Measurements from ENCODE around the gene SLC46A2.

Gene SLC46A2

GRCh38 chr9:112885324-112885723 is 5.4 kb downstream of the SLC46A2 start:
- no peak for DNase-seq (ENCODE audit: low read depth)

GRCh38 chr9:112884721-112885120 is 6.0 kb downstream of the SLC46A2 start:
- DNase-seq (ENCODE audit: low read depth), result no peak

DNA sequence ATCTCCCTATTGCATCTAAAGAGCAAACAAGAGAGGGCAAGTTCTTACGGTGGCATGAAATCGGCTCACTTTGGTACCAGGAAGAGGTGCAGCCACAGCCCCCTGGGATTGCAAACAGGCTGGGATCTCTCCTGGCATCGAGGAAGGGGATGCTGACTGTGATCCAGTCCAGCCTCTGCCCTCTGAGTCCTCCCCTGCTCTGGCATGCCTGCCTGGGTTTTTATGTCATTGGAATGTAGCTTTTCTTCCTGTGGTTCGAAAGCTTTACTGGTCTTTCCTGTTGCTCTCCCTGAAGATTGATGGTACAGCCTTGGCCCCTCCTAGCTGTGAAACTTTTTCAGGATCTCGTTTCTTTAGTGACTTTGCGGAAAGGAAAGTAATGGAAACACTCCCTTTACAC is 6.6 kb downstream of the SLC46A2 start:
- no peak for DNase-seq (ENCODE audit: low read depth)

DNA sequence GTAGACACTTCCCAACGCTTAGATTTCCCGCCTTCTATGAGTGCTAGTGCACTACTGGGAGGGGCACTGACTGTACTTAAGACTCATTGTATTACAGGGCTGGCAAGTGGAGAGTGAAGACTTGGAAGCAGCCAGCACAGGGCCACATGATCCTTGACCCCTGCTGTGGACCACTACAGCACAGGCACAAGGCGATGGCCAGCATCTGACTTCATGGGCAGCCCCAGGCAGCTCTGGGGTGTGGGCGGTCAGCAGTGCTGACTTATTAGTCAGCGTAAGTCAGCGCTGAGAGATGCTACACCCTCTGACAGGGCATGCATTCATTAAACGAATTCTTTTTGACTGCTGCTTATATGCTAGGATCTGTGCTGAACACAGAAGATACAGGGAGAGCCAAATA is 9.3 kb downstream of the SLC46A2 start:
- DNase-seq (ENCODE audit: low read depth), result no peak

GRCh38 chr9:112880650-112881049 is 10.0 kb downstream of the SLC46A2 start:
- DNase-seq (ENCODE audit: low read depth), result no peak

- no peak for DNase-seq (ENCODE audit: low read depth)
These were observed 11.9 kb downstream of the SLC46A2 start for GRCh38 chr9:112878752-112879151.

GRCh38 chr9:112873773-112874405 is 16.8 kb downstream of the SLC46A2 start:
- DNase-seq (ENCODE audit: low read depth), result no peak

- DNase-seq (ENCODE audit: low read depth), result no peak
These were observed 18.7 kb downstream of the SLC46A2 start for GRCh38 chr9:112872019-112872418.

DNA sequence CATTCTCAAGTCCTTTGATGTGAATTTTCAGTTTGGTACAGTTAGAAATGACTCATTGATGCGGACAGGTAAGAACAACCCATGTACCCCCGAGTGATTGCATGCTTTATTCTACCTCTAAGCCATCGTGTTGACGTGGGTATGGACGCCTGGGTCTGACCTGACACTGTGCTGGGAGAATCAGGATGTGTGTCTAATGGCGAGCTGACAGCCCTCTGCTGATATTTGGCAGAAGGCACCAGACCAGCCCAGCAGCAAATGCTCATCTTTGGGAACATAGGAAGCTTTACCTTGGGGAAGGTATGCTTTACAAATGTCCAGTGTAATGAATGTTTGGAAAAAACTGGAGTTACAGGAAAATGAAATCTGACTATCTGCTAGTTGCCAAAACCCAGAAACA is 20.1 kb downstream of the SLC46A2 start:
- DNase-seq (ENCODE audit: low read depth), result no peak

DNA sequence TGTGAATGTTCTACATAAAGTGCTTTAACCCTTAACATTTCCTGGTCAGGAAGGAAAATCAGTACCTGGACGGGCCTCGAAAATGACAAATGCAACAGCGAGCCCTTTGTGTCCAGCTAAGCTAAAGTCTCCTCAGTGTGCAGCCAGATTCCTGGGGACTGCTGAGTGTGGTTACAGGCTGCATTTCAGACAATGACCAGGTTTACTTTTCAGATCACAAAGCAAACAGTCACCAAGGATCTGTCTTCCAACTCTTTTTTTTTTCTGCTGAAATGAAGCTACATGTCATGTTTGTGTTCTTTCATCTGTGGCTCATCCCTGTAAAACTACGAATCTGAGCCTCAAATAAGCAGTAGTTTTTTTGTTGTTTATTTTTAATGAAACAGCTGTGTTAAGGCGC is 20.8 kb downstream of the SLC46A2 start:
- no peak for DNase-seq (ENCODE audit: low read depth)

DNA sequence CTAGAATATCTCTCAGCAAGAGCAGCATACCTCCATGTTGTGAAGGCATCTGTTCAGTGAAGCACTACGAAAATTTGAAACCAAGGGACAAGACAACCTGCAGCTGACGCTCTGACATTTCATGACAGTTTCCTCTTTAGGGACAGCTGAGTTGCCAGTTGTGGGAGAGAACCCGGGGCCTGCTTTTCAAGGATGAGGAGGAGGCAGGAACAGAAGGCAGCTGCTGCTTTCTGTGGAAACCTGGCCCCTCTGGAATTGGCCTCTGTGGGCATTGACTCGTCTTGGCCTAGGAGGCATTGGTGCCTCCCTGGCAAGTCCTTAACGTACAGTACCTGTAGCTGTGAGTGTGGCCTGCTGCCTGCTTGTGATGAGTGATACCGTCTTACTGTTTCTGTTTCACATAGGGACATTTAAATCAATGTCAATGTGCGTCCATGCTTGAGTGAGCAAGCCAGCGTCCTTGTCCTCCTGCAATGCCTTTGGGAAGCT is 21.6 kb downstream of the SLC46A2 start:
- no peak for DNase-seq (ENCODE audit: low read depth)

- no peak for DNase-seq (ENCODE audit: low read depth)
These were observed 22.2 kb downstream of the SLC46A2 start for GRCh38 chr9:112868461-112868860.

GRCh38 chr9:112867275-112867991 is 23.2 kb downstream of the SLC46A2 start:
- no peak for DNase-seq (ENCODE audit: low read depth)

DNA sequence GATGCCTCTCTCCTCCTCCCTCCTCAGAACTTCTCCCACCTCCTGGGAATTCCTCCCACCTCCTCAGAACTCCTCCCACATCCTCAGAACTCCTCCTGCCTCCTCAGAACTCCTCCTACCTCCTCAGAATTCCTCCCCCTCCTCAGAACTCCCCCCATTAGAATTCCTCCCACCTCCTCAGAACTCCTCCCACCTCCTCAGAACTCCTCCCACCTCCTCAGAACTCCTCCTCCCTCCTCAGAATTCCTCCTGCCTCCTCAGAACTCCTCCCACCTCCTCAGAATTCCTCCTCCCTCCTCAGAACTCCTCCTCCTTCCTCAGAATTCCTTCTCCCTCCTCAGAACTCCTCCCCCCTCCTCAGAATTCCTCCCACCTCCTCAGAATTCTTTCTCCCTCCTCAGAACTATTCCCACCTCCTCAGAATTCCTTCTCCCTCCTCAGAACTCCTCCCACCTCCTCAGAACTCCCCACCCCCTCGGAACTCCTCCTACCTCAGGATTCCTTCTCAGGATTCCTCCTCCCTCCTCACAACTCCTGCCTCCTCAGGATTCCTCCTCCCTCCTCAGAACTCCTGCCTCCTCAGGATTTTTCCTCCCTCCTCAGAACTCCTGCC is 23.9 kb downstream of the SLC46A2 start:
- no peak for DNase-seq (ENCODE audit: low read depth)

DNA sequence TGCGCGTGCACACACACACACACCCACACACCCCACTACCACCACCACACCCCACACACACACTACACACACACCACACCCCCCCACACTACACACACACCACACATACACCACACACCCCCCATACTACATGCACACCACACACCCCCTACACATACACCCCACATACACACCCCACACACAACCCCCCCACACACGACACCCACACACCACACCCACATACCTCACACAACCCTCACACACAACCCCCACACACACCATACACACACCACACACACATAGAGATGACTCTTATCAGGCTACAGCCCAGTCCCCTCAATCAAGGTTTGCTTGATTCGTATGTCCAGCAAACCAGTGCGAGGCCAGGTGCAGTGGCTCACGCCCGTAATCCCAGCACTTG is 25.7 kb downstream of the SLC46A2 start:
- DNase-seq (ENCODE audit: low read depth), result no peak

DNA sequence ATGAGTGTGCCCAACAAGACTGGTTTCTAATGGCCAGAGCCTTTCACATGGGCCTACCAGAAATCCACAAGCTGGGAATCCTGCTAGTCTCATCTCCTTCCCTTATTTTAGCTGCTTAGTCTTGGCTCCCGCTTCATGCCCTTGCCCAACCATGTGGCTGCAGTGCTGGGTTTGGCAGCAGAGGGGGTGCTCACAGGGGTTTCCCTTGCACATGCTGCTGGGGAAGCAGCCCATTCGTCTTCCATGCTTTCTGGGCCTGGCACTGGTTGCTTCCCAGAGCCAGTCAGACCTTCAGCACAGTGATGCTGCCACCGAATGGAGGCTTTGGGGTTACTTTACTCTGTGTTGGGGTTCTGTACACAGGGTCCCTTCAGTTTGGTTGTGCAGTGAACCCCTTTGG is 26.3 kb downstream of the SLC46A2 start:
- no peak for DNase-seq (ENCODE audit: low read depth)

- no peak for DNase-seq (ENCODE audit: low read depth)
These were observed 26.9 kb downstream of the SLC46A2 start for GRCh38 chr9:112863746-112864145.

GRCh38 chr9:112863214-112863613 is 27.5 kb downstream of the SLC46A2 start:
- no peak for DNase-seq (ENCODE audit: low read depth)

DNA sequence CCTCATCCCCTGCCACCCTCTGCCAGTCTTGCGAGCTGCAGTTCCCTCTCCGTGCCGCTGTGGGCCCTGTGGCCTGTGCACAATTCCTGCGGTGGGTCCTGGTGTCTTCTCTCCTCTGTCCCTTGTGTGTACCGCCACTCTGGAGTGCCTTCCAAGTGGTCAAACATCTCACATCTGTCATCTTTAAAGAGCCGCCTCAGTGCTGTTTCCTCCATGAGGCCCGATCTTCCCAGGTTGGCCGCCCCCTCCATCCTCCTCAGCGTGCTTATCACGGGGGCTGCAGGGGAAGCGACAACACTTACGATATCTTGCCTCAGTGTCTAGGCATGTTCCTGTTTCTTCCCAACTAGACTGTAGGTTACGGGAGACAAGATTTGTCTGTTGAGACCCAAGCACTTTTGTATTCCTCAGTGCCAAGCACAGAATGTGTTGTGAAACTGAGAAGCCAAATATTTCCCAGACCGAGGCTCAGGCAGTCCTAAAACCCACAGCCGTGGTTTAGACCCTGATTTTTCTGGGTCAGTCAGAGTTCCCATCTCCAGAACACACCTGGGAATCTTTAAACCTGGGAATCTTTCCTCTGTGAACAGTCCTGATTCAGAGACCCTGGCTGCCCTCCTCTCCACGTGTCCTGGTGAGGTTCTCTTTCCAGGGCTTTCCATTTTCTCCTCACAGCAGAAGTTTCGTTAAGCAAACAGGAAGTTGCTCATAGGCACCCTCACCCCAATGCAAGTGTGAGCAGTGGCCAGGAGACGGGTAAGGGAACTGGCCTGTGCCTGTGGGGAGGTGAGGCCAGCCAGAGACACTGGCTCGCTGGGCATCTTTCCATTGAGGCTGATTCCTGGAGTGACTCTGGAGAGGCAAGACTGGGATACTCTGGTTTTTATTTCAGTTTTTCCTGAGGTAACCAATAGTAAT is 28.8 kb downstream of the SLC46A2 start:
- no peak for DNase-seq (ENCODE audit: low read depth)

GRCh38 chr9:112861155-112861554 is 29.5 kb downstream of the SLC46A2 start:
- no peak for DNase-seq (ENCODE audit: low read depth)

- no peak for DNase-seq (ENCODE audit: low read depth)
These were observed 30.2 kb downstream of the SLC46A2 start for GRCh38 chr9:112860451-112860850.

DNA sequence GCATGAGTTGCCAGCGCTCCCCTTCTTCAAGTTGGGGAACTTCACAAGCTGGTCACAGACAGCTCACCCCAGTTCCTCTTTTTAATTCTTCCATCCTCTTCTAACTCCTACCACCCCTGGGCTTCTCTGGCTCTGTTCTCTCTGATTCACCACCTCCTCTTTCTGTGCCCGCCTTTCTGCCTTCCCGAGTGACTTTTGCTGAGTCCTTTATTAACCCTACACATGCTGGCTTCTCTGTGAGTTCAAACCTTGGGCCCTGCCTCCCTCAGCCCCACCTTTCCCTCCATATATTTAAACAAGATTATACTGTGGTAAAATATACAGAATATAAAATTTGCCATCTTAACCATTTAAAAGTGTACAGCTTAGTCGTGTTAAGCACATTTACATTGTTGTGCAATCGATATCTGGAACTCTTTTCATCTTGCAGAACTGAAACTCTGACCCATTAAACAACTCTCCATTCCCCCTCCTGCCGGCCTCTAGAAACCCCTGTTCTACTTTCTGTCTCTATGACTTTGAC is 32.0 kb downstream of the SLC46A2 start:
- no peak for DNase-seq (ENCODE audit: low read depth)
